Muscle layer of colon (tissue), 2 donors: Measurements from ENCODE around the gene TUFT1.
"Not testable (repeated sequence)": the region's sequence is repeated elsewhere in the genome, so short reads cannot be mapped to it uniquely, and the experiment has no call there.

Experiments used
- H3K27ac ChIP-seq: one replicate; pipeline ENCODE4 v1.7.0; 2013; ENCODE audit warnings: low read depth, mild to moderate bottlenecking, low read length, moderate library complexity
- H3K27me3 ChIP-seq, 2 donors: one replicate each; pipeline ENCODE4 v1.7.0; 2013; ENCODE audit warnings: low read length in 2 of 2, mild to moderate bottlenecking in 2 of 2; ENCODE audit not compliant: insufficient read depth in 2 of 2, control insufficient read depth in 1 of 2
- H3K36me3 ChIP-seq: one replicate; pipeline ENCODE4 v1.7.0; 2013; ENCODE audit warnings: mild to moderate bottlenecking, low read length; ENCODE audit not compliant: insufficient read depth
- H3K4me1 ChIP-seq: one replicate; pipeline ENCODE4 v1.7.0; 2013; ENCODE audit warnings: mild to moderate bottlenecking, low read length; ENCODE audit not compliant: insufficient read depth
- H3K4me3 ChIP-seq, 2 donors: one replicate each; pipeline ENCODE4 v1.7.0; 2013; ENCODE audit warnings: low read length in 2 of 2, low read depth in 1 of 2, mild to moderate bottlenecking in 1 of 2, moderate library complexity in 1 of 2
- H3K9ac ChIP-seq: one replicate; pipeline ENCODE4 v1.7.0; 2013; ENCODE audit warnings: low read length
- H3K9me3 ChIP-seq: one replicate; pipeline ENCODE4 v1.7.0; 2013; ENCODE audit warnings: mild to moderate bottlenecking, low read length
- donor health status: abdominal sarcoma.
- donor health status: Adenocarcinoma of cecum.

The TUFT1 gene

GRCh38 chr1:151514366-151514765 is 25.7 kb upstream of the TUFT1 start:
- Histone ChIP-seq H3K4me3 (no peak overlapping the region), H3K36me3 (no peaks in the 10 kb centered on the region), H3K9me3 (no peaks in the 10 kb centered on the region), H3K9ac (no peak overlapping the region), H3K27ac (no peak overlapping the region), H3K27me3 (no peaks in the 10 kb centered on the region), H3K4me1 (peaks cover 18% of the 10 kb centered on the region)

GRCh38 chr1:151515265-151515664 is 24.8 kb upstream of the TUFT1 start:
- H3K27ac ChIP-seq: no peak overlapping the region
- no peaks in the 10 kb centered on the region for H3K27me3 ChIP-seq
- no peak overlapping the region for H3K4me3 ChIP-seq
- no peak overlapping the region for H3K9ac ChIP-seq
- no peaks in the 10 kb centered on the region for H3K36me3 ChIP-seq
- H3K9me3 ChIP-seq: no peaks in the 10 kb centered on the region
- peaks cover 17% of the 10 kb centered on the region for H3K4me1 ChIP-seq

- H3K4me1 ChIP-seq: peaks cover 13% of the 10 kb centered on the region
- no peaks in the 10 kb centered on the region for H3K27me3 ChIP-seq
- H3K9ac ChIP-seq: no peak overlapping the region
- no peaks in the 10 kb centered on the region for H3K9me3 ChIP-seq
- no peak overlapping the region for H3K4me3 ChIP-seq
- no peaks in the 10 kb centered on the region for H3K36me3 ChIP-seq
- H3K27ac ChIP-seq: no peak overlapping the region
These were observed 24.0 kb upstream of the TUFT1 start for GRCh38 chr1:151516031-151516511.

- Histone ChIP-seq H3K4me3 (no peak overlapping the region), H3K27ac (no peak overlapping the region), H3K4me1 (no peaks in the 10 kb centered on the region), H3K36me3 (no peaks in the 10 kb centered on the region), H3K27me3 (no peaks in the 10 kb centered on the region), H3K9ac (no peak overlapping the region), H3K9me3 (no peaks in the 10 kb centered on the region)
These were observed 21.7 kb upstream of the TUFT1 start for GRCh38 chr1:151518431-151518830.

- H3K4me3 ChIP-seq: no peak overlapping the region
- no peaks in the 10 kb centered on the region for H3K36me3 ChIP-seq
- H3K27ac ChIP-seq: no peak overlapping the region
- H3K9ac ChIP-seq: no peak overlapping the region
- no peaks in the 10 kb centered on the region for H3K27me3 ChIP-seq
- H3K9me3 ChIP-seq: no peaks in the 10 kb centered on the region
- H3K4me1 ChIP-seq: no peaks in the 10 kb centered on the region
These were observed 21.2 kb upstream of the TUFT1 start for GRCh38 chr1:151518936-151519335.

- no peaks in the 10 kb centered on the region for H3K36me3 ChIP-seq
These were observed 20.4 kb upstream of the TUFT1 start for GRCh38 chr1:151519667-151520066.

GRCh38 chr1:151520359-151520758 is 19.8 kb upstream of the TUFT1 start:
- Histone ChIP-seq H3K36me3 (no peaks in the 10 kb centered on the region), H3K27ac (no peak overlapping the region), H3K9me3 (no peaks in the 10 kb centered on the region), H3K27me3 (no peaks in the 10 kb centered on the region), H3K9ac (no peak overlapping the region), H3K4me1 (no peaks in the 10 kb centered on the region), H3K4me3 (no peak overlapping the region)

More at GRCh38 chr1:151519667-151520066, 20.4 kb upstream of the TUFT1 start:
- H3K27me3 ChIP-seq: no peaks in the 10 kb centered on the region
- H3K4me1 ChIP-seq: no peaks in the 10 kb centered on the region
- no peak overlapping the region for H3K27ac ChIP-seq
- H3K4me3 ChIP-seq: no peak overlapping the region
- no peaks in the 10 kb centered on the region for H3K9me3 ChIP-seq
- no peak overlapping the region for H3K9ac ChIP-seq

GRCh38 chr1:151522427-151522826 is 17.7 kb upstream of the TUFT1 start:
- not testable (repeated sequence) for H3K36me3 ChIP-seq, H3K4me1 ChIP-seq, H3K27ac ChIP-seq, H3K9ac ChIP-seq, H3K9me3 ChIP-seq, H3K27me3 ChIP-seq, H3K4me3 ChIP-seq

GRCh38 chr1:151523326-151523725 is 16.8 kb upstream of the TUFT1 start:
- Histone ChIP-seq H3K36me3 (no peaks in the 10 kb centered on the region), H3K4me1 (no peaks in the 10 kb centered on the region), H3K9me3 (no peaks in the 10 kb centered on the region), H3K27me3 (no peaks in the 10 kb centered on the region), H3K4me3 (no peak overlapping the region), H3K27ac (no peak overlapping the region), H3K9ac (no peak overlapping the region)

- Histone ChIP-seq H3K4me3 (no peak overlapping the region), H3K9ac (no peak overlapping the region), H3K4me1 (no peaks in the 10 kb centered on the region), H3K27ac (no peak overlapping the region), H3K9me3 (no peaks in the 10 kb centered on the region), H3K27me3 (no peaks in the 10 kb centered on the region), H3K36me3 (no peaks in the 10 kb centered on the region)
These were observed 15.4 kb upstream of the TUFT1 start for GRCh38 chr1:151524736-151525135.

- Histone ChIP-seq H3K27me3 (no peaks in the 10 kb centered on the region), H3K27ac (no peak overlapping the region), H3K9me3 (no peaks in the 10 kb centered on the region), H3K4me1 (no peaks in the 10 kb centered on the region), H3K36me3 (no peaks in the 10 kb centered on the region), H3K4me3 (no peak overlapping the region), H3K9ac (no peak overlapping the region)
These were observed 13.2 kb upstream of the TUFT1 start for GRCh38 chr1:151526735-151527525.

GRCh38 chr1:151529211-151529702 is 10.9 kb upstream of the TUFT1 start:
- H3K36me3 ChIP-seq: no peaks in the 10 kb centered on the region
- H3K4me1 ChIP-seq: no peaks in the 10 kb centered on the region
- H3K4me3 ChIP-seq: no peak overlapping the region
- H3K27ac ChIP-seq: no peak overlapping the region
- H3K27me3 ChIP-seq: no peaks in the 10 kb centered on the region
- no peaks in the 10 kb centered on the region for H3K9me3 ChIP-seq
- H3K9ac ChIP-seq: no peak overlapping the region
